Non-pigmented ciliary epithelial cell (primary cell): ENCODE measurements around the gene CALML4.
"Not testable (repeated sequence)": the region's sequence is repeated elsewhere in the genome, so short reads cannot be mapped to it uniquely, and the experiment has no call there.

Source experiments
- DNase-seq: peaks from one replicate; pipeline ENCODE4 v3.0.0-alpha.2; 2010; ENCODE audit warnings: low read depth

The CALML4 gene

DNA sequence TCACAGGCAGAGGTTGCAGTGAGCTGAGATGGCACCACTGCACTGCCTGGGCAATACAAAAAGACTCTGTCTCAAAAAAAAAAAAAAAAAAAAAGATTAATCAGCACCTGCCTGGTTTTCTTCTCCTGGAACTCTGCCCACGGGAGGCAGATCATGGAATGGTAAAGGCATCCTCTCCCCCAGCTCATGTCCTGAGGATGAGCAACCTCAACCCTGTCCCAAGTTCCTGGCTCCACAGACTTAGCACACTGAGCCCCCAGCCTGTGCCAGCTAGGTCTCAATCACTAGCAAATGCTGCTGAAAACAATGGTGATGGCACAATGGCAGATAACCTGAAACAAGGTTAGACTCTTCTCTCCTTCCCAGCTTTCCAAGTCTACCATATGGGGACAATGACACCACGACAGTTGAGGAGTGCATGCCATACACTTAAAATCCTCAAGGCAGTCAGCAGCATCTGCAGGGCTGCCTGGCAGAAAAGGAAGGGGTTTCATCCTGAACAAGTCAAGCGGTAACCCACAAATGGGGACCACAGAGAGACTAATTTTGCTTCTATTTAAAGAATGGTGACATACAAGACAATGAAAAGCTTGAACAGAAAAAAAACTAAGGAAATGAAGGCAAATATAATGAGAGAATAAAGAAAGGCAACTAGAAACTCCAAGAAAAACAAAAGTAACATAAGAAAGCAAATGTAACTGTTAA is 19.6 kb upstream of the CALML4 start:
- no peak for DNase-seq

DNA sequence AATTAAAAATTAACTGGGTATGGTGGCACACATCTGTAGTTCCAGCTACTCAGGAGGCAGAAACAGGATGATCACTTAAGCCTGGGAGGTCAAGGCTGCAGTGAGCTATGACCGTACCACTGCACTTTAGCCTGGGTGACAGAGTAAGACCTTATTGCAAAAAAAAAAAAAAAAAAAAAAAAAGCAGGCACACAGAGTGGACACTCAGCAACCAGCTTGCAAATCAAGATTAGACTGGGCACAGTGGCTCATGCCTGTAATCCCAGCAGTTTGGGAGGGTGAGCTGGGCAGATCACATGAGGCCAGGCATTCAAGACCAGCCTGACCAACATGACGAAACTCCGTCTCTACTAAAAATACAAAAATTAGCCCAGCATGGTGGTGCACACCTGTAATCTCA is 19.0 kb upstream of the CALML4 start:
- DNase-seq, result no peak

- no peak for DNase-seq
These were observed 18.0 kb upstream of the CALML4 start for GRCh38 chr15:68223171-68223570.

DNA sequence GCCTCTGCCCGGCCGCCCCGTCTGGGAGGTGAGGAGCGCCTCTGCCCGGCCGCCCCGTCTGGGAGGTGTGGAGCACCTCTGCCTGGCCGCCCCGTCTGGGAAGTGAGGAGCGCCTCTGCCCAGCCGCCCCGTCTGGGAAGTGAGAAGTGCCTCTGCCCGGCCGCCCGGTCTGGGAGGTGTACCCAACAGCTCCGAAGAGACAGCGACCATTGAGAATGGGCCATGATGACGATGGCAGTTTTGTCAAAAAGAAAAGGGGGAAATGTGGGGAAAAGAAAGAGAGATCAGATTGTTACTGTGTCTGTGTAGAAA is 17.3 kb upstream of the CALML4 start:
- not testable (repeated sequence) for DNase-seq

DNA sequence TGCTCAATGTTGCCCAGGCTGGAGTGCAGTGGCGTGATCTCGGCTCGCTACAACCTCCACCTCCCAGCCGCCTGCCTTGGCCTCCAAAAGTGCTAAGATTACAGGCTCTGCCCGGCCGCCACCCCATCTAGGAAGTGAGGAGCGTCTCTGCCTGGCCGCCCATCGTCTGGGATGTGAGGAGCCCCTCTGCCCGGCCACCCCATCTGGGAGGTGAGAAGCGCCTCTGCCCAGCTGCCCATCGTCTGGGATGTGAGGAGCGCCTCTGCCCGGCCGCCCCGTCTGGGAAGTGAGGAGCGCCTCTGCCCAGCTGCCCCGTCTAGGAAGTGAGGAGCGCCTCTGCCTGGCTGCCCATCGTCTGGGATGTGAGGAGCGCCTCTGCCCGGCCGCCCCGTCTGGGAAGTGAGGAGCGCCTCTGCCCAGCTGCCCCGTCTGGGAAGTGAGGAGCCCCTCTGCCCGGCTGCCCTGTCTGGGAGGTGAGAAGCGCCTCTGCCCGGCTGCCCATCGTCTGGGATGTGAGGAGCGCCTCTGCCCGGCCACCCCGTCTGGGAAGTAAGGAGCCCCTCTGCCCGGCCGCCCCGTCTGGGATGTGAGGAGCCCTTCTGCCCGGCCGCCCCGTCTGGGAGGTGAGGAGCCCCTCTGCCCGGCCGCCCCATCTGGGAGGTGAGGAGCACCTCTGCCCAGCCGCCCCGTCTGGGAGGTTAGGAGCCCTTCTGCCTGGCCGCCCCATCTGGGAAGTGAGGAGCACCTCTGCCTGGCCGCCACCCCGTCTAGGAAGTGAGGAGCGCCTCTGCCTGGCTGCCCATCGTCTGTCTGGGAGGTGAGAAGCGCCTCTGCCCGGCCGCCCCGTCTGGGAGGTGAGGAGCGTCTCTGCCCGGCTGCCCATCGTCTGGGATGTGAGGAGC is 16.6 kb upstream of the CALML4 start:
- not testable (repeated sequence) for DNase-seq

DNA sequence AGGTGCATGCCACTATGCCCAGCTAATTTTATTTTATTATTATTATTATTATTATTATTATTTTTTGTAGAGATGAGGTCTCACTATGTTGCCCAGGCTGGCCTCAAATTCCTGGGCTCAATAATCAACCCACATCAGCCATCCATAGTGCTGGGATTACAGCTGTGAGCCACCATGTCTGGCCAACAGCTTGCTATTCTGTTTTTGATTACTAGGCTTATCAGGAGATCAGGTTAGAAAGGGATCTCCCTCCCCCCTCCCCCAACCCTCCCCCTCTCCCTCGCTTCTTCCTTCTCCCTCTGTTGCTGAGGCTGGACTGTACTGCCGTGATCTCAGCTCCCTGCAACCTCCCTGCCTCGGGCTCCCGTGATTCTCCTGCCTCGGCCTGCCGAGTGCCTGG is 15.8 kb upstream of the CALML4 start:
- no peak for DNase-seq

GRCh38 chr15:68220489-68220888 is 15.4 kb upstream of the CALML4 start:
- DNase-seq, result no peak

- DNase-seq, result no peak
These were observed 14.0 kb upstream of the CALML4 start for GRCh38 chr15:68218847-68219798.

DNA sequence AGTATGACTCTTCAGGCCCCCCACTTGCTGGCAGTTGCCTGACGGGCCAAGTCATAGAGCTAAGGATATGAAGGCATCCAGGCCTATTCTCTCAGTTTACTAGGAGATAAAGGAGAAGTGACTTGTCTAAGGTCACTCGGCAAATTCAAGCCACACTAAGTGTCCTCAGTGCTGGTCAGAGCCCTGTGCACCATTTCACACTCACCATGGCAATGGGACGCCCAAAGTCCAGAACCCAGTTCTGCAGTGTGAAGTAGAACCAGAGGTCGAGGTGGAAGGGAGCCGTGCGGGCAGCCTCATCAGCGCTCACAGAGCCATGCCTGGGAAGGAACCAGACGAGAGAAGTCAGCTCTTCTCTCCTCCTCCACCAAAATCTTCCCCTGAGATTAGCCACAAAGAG is 13.2 kb upstream of the CALML4 start:
- DNase-seq, result no peak

DNA sequence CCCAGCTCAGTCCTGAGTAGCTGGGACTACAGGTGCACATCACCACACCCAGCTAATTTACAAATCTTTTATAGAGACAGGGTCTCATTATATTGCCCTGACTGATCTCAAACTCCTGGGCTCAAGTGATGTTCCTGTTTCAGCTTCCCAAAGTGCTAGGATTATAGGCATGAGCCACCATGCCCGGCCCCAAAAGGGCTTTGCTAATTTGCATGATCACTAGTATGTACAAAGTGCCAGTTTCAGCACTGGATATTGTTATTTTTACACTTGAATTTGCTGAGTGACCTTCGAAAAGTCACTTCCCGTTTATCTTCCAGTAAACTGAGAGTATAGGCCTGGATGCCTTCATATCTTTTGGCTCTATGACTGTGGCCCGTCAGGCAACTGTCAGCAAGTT is 12.2 kb upstream of the CALML4 start:
- DNase-seq, result no peak

DNA sequence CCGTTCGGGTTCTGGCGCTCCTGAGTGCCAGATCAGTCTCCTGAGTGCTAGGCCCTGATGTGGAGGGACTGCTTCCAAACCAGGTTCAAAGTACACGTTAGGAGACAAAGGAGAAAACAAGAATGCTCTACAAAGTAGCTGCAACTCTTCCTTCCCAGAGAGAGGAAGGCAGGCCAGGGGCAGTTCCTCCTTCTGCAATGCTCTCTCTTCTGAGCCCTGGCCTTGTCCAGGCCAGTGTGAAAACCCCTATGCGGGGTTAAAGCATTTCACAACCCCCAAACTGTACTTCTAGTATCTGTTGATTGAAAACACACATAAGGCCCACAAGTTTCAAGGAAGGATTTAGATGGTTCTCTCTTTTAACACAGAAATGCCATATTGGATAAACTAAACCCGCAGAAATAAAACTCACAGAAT is 9.7 kb upstream of the CALML4 start:
- DNase-seq, result no peak

GRCh38 chr15:68213991-68214837 is 9.1 kb upstream of the CALML4 start:
- no peak for DNase-seq

DNA sequence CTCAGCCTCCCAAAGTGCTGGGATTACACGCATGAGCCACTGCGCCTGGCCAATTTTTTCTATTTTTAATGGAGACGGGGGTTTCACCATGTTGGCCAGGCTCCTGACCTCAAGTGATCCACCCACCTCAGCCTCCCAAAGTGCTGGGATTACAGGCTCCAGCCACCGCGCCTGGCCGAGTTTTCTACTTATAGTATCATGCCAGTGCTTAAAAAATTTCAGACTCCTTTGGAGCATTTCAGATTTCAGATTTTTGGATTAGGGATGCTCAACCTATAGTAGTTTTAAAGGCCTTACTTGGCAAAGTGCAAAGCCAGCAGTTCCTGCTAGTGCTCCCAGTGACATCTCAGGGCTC is 8.3 kb upstream of the CALML4 start:
- not testable (repeated sequence) for DNase-seq

GRCh38 chr15:68211656-68212320 is 6.7 kb upstream of the CALML4 start:
- no peak for DNase-seq

GRCh38 chr15:68210821-68211655 is 5.9 kb upstream of the CALML4 start:
- DNase-seq, result no peak

- no peak for DNase-seq
These were observed 5.3 kb upstream of the CALML4 start for GRCh38 chr15:68210409-68210756.

GRCh38 chr15:68209735-68210408 is 4.7 kb upstream of the CALML4 start:
- DNase-seq, result no peak

DNA sequence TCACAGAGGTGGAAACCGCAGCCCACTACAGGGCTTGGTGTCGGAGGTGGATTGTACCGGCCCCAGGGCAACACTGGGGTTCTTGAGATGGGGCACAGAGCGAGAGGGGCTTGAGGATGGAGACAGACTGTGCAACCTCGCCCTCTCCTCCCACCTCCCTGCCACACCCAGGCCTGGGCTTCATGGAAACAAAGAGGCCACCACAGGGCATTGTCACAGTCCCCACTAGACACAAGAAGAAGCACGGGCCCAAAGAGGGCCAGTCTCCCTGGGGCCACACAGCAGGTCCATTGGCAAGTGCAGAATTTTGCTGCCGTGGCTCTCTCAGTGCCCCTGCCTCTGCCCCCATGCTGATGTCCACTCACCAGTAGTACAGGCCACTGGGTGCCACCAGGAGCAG is 4.1 kb upstream of the CALML4 start:
- no peak for DNase-seq

DNA sequence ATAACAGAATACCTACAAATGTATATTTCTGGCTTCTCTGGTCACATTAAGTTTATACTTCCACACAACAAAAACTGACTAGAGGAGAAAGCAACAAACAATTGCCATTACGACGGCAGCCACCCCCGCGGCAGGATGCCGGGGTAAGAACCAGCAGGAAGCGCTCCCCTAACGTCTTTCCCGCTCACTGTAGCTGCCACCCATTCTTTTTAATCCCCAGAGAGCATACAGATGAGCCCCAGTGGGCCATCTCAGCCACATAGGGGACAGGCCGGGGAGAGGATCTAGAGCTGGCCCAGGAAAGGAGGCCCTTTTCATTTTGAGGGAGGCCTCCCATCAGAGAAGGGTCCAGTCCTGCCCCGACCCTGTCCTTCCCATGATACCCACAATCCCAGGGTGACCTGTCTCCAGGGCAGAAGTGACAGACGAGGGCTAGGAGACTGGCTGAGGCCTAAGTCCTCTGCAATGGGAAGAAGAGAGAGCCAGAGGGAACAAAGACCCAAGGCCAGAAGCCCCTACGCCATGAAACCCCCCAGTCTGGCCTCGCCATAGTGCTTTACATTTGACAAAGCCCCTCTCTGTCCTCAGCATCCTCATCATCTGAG is 3.6 kb upstream of the CALML4 start:
- DNase-seq, result no peak
